Breast epithelium (tissue), 4 donors: Measurements from ENCODE around the gene UNC79. TPM values are rescaled to one million over a fixed set of nuclear protein-coding genes. Genes with fewer than 3 reads are reported as not detected.

Source experiments
- DNase-seq, 2 donors: peaks; one replicate each; pipeline ENCODE4 v3.0.0-alpha.2; 2019; ENCODE audit warnings: low spot score in 2 of 2
- H3K27ac ChIP-seq, 2 donors: fragments of 200-600 bp; sonication (generic) in 1 of 2; one replicate each; pipeline ENCODE4 v1.5.1; 2016 to 2019; ENCODE audit warnings: mild to moderate bottlenecking in 1 of 2
- H3K27me3 ChIP-seq, 2 donors: fragments of 200-600 bp; sonication (generic) in 1 of 2; one replicate each; pipeline versions ENCODE4 v1.5.1 to v1.6.0; 2017 to 2019; ENCODE audit warnings: control low read depth in 1 of 2, mild to moderate bottlenecking in 1 of 2
- H3K36me3 ChIP-seq: fragments of 200-600 bp; one replicate; pipeline ENCODE4 v1.5.1; 2019
- H3K4me1 ChIP-seq, 2 donors: fragments of 200-600 bp; sonication (generic); one replicate each; pipeline ENCODE4 v1.5.1; 2016 to 2019; ENCODE audit warnings: control low read depth in 1 of 2
- H3K4me3 ChIP-seq, 3 donors: fragments of 200-600 bp; sonication (generic); 1 replicate in 2 of 3; 2 replicates in 1 of 3; pipeline ENCODE4 v1.5.1; 2016 to 2019; ENCODE audit warnings: mild to moderate bottlenecking in 3 of 3, moderate library complexity in 2 of 3
- H3K9me3 ChIP-seq, 2 donors: fragments of 200-600 bp; sonication (generic) in 1 of 2; one replicate each; pipeline ENCODE4 v1.5.1; 2016 to 2019; ENCODE audit warnings: control low read depth in 1 of 2
- CTCF ChIP-seq, 3 donors: fragments of 450-650 bp; IDR thresholded peaks; one replicate each; pipeline ENCODE4 v1.5.1; 2016 to 2017; ENCODE audit warnings: antibody characterized with exemption in 3 of 3, mild to moderate bottlenecking in 3 of 3, moderate library complexity in 3 of 3
- POLR2A ChIP-seq: fragments of 450-650 bp; IDR thresholded peaks from one replicate; pipeline ENCODE4 v1.6.1; 2016; ENCODE audit warnings: antibody characterized with exemption, mild to moderate bottlenecking, moderate library complexity
- POLR2AphosphoS5 ChIP-seq, 3 donors: sonication (generic); formaldehyde crosslinking; IDR thresholded peaks; one replicate each; pipeline ENCODE4 v1.6.1; 2017; ENCODE audit warnings: antibody characterized with exemption in 3 of 3
- intact Hi-C: fragments of 100-400 bp; cut with DNase I; formaldehyde crosslinking; loops from one replicate; pipeline ENCODE4 v1.15.1; 2023; ENCODE audit warnings: low total_unique reads
- total RNA-seq, 3 donors: library from RNA; depleted of rRNA; stranded (reverse); fragments of >200 nt; gene quantifications; one replicate each; pipeline ENCODE4 v1.1.0, GENCODE V29; 2016

Gene UNC79
- total RNA-seq, 3 donors from 2014 or later: 0.29 to 0.32 TPM; not detected in 1

DNA sequence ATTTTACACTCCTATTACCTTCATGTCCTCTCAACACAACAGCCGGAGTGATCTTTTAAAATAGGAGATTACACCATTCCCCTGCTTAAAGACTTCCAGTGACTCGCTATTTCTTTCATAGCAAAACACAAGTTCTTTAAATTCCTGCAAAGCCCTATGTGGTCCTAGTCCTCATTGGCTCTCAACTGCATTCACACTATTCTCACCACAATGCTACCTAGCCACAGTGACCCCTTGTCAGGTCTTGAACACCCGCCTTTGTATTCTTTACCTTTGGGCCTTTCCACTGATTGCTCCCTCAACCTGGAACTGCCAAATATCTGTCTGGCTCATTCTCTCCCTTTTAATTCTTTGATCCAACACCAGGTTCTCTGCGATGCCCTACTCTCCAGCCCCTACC lies 197.3 kb downstream of the UNC79 start:
- Histone ChIP-seq H3K4me1 (no peaks in the 10 kb centered on the region), H3K27me3 (no peaks in the 10 kb centered on the region), H3K4me3 (no peak overlapping the region), H3K9me3 (no peaks in the 10 kb centered on the region), H3K36me3 (no peaks in the 10 kb centered on the region), H3K27ac (no peak overlapping the region)
- TF ChIP-seq POLR2A (no peak), POLR2AphosphoS5 (IDR thresholded peaks at IDR 0.05) (no peak), CTCF (IDR thresholded peaks at IDR 0.05) (no peak)
- no peak for DNase-seq
- intact Hi-C loops: no loop called here

DNA sequence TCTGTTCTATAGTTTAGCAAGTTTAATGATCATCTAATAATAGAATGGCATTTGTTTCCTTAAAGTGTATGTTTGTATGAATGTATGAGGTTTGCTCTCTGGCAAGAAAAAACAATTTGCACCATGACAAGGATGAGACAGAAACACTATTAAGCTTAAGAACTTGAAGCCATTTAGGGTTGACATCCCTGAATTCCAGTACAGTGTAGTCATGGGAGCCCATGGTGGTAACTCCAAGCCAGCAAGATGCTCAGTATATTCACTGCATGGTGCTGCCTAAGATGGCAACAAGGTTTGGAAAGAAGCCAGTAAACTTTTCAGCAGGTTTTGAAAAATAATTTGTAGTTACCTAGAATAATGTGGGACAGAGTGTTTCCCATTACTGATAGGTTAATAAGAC lies 198.9 kb downstream of the UNC79 start:
- Histone ChIP-seq H3K27ac (no peak overlapping the region), H3K36me3 (no peaks in the 10 kb centered on the region), H3K4me1 (no peaks in the 10 kb centered on the region), H3K9me3 (no peaks in the 10 kb centered on the region), H3K4me3 (no peak overlapping the region), H3K27me3 (no peaks in the 10 kb centered on the region)
- no peak for DNase-seq
- intact Hi-C loops: no loop called here
- TF ChIP-seq POLR2A (no peak), POLR2AphosphoS5 (IDR thresholded peaks at IDR 0.05) (no peak), CTCF (IDR thresholded peaks at IDR 0.05) (no peak)

- H3K27me3 ChIP-seq: no peaks in the 10 kb centered on the region
- no peaks in the 10 kb centered on the region for H3K9me3 ChIP-seq
- intact Hi-C loops: no loop called here
- H3K4me3 ChIP-seq: no peak overlapping the region
- H3K27ac ChIP-seq: no peak overlapping the region
- H3K36me3 ChIP-seq: no peaks in the 10 kb centered on the region
- TF ChIP-seq POLR2AphosphoS5 (IDR thresholded peaks at IDR 0.05) (no peak), CTCF (IDR thresholded peaks at IDR 0.05) (no peak), POLR2A (no peak)
- no peaks in the 10 kb centered on the region for H3K4me1 ChIP-seq
- no peak for DNase-seq
Measured at GRCh38 chr14:93638790-93639189, 208.1 kb downstream of the UNC79 start.

- Histone ChIP-seq H3K27me3 (no peaks in the 10 kb centered on the region), H3K9me3 (no peaks in the 10 kb centered on the region), H3K4me3 (no peak overlapping the region), H3K36me3 (no peaks in the 10 kb centered on the region), H3K27ac (no peak overlapping the region), H3K4me1 (no peaks in the 10 kb centered on the region)
- TF ChIP-seq POLR2AphosphoS5 (IDR thresholded peaks at IDR 0.05) (no peak), CTCF (IDR thresholded peaks at IDR 0.05) (no peak), POLR2A (no peak)
- intact Hi-C loops: no loop called here
- no peak for DNase-seq
Measured at GRCh38 chr14:93643127-93643526, 212.4 kb downstream of the UNC79 start.

DNA sequence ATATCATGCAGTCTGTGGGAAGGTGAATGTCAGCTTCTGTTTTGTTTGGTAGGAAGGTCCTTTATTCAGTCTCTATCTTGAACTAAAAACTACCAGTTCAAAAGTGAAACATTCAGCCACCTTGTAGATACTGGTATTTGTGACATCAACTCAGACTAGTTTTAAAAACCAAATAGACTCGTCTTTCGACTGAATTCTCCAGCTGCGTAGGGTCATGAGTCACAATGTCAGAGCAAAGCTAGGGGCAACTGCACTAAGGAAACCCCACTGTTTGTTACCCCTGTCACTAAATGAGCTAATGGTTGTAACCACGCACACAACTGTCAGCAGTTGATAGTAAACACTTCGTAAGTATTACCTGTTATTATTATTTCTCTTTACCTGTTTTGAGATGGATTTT lies 212.9 kb downstream of the UNC79 start:
- no peak for DNase-seq
- no peak overlapping the region for H3K4me3 ChIP-seq
- no peaks in the 10 kb centered on the region for H3K36me3 ChIP-seq
- TF ChIP-seq CTCF (IDR thresholded peaks at IDR 0.05) (no peak), POLR2AphosphoS5 (IDR thresholded peaks at IDR 0.05) (no peak), POLR2A (no peak)
- intact Hi-C loops: no loop called here
- H3K9me3 ChIP-seq: no peaks in the 10 kb centered on the region
- no peak overlapping the region for H3K27ac ChIP-seq
- no peaks in the 10 kb centered on the region for H3K4me1 ChIP-seq
- H3K27me3 ChIP-seq: no peaks in the 10 kb centered on the region
